GM23338 (cell line): ENCODE data around the gene TASP1. TPM values are rescaled to one million over a fixed set of nuclear protein-coding genes. Genes with fewer than 3 reads are reported as not detected.

Experiments used
- ATAC-seq: fragments of 200-7000 bp; cut with Tn5 transposase; 3 replicates; pipeline ENCODE4 v1.9.1; 2020
- DNase-seq: peaks from one replicate; pipeline ENCODE4 v3.0.0-alpha.2; 2015; ENCODE audit warnings: low spot score
- H2AFZ ChIP-seq: fragments of 200-600 bp; sonication (generic); 2 replicates; pipeline ENCODE4 v1.8.0; 2016; ENCODE audit warnings: antibody characterized with exemption, mild to moderate bottlenecking, moderate library complexity
- H3F3A ChIP-seq: fragments of 200-600 bp; sonication (generic); replicated peaks from 2 replicates; pipeline ENCODE4 v1.8.0; 2017; ENCODE audit warnings: antibody characterized with exemption, mixed run types, low read depth
- H3K27ac ChIP-seq: fragments of 200-600 bp; sonication (generic); 2 replicates; pipeline ENCODE4 v1.6.1; 2016; ENCODE audit warnings: low read depth
- H3K27me3 ChIP-seq: fragments of 200-600 bp; sonication (generic); 2 replicates; pipeline ENCODE4 v1.8.0; 2016; ENCODE audit warnings: mild to moderate bottlenecking, mixed run types, moderate library complexity; ENCODE audit not compliant: insufficient read depth
- H3K36me3 ChIP-seq: fragments of 200-600 bp; sonication (generic); 2 replicates; pipeline ENCODE4 v1.8.0; 2016; ENCODE audit warnings: mild to moderate bottlenecking; ENCODE audit not compliant: insufficient read depth
- H3K4me1 ChIP-seq: fragments of 200-600 bp; sonication (generic); 2 replicates; pipeline ENCODE4 v1.8.0; 2016; ENCODE audit warnings: mild to moderate bottlenecking, moderate library complexity; ENCODE audit not compliant: insufficient read depth
- H3K4me2 ChIP-seq: fragments of 200-600 bp; sonication (generic); 2 replicates; pipeline ENCODE4 v1.7.1; 2017; ENCODE audit warnings: mixed run types
- H3K4me3 ChIP-seq: fragments of 200-600 bp; sonication (generic); 2 replicates; pipeline ENCODE4 v1.6.1; 2016; ENCODE audit warnings: mixed run types
- H3K79me2 ChIP-seq: fragments of 200-600 bp; sonication (generic); replicated peaks from 2 replicates; pipeline ENCODE4 v1.8.0; 2017; ENCODE audit warnings: mild to moderate bottlenecking; ENCODE audit not compliant: insufficient read depth
- H3K9me2 ChIP-seq: fragments of 200-600 bp; sonication (generic); 2 replicates; pipeline ENCODE4 v1.8.0; 2017; ENCODE audit not compliant: insufficient read depth
- H4K20me1 ChIP-seq: fragments of 200-600 bp; sonication (generic); replicated peaks from 2 replicates; pipeline ENCODE4 v1.8.0; 2017; ENCODE audit warnings: mild to moderate bottlenecking; ENCODE audit not compliant: insufficient read depth
- H3K27ac Mint-ChIP-seq: 2 replicates; pipeline ENCODE4 v1.8.0; 2020; ENCODE audit warnings: inconsistent platforms, mild to moderate bottlenecking, moderate library complexity, mixed read lengths
- H3K27me3 Mint-ChIP-seq: 3 replicates; pipeline ENCODE4 v1.8.0; 2022; ENCODE audit warnings: low read depth, mild to moderate bottlenecking, moderate library complexity, mixed read lengths, inconsistent platforms; ENCODE audit not compliant: insufficient read depth, poor library complexity
- H3K36me3 Mint-ChIP-seq: 3 replicates; pipeline ENCODE4 v1.8.0; 2021; ENCODE audit warnings: low read depth, mild to moderate bottlenecking, inconsistent platforms, moderate library complexity, mixed read lengths
- H3K4me1 Mint-ChIP-seq: 3 replicates; pipeline ENCODE4 v1.8.0; 2020; ENCODE audit warnings: mild to moderate bottlenecking, inconsistent platforms, mixed read lengths
- H3K4me3 Mint-ChIP-seq: 3 replicates; pipeline ENCODE4 v1.8.0; 2021; ENCODE audit warnings: moderate library complexity, mild to moderate bottlenecking, inconsistent platforms, mixed read lengths
- H3K9me3 Mint-ChIP-seq: 3 replicates; pipeline ENCODE4 v1.8.0; 2020; ENCODE audit warnings: moderate library complexity, mild to moderate bottlenecking, inconsistent platforms, mixed read lengths
- CREB1 ChIP-seq: fragments of 250-450 bp; sonication (Bioruptor Pico); IDR thresholded peaks from 2 replicates; pipeline ENCODE4 v1.5.0; 2020; ENCODE audit warnings: low read depth, mild to moderate bottlenecking, moderate library complexity
- ETS1 ChIP-seq: IDR thresholded peaks from 2 replicates; pipeline ENCODE4 v1.6.1; 2016; ENCODE audit warnings: antibody characterized with exemption
- EZH2 ChIP-seq: fragments of 200-600 bp; sonication (generic); IDR thresholded peaks from one replicate; pipeline ENCODE4 v1.8.0; 2017; ENCODE audit warnings: antibody characterized with exemption, mild to moderate bottlenecking, low read depth; ENCODE audit not compliant: unreplicated experiment
- EZH2phosphoT487 ChIP-seq: fragments of 200-600 bp; sonication (generic); IDR thresholded peaks from one replicate; pipeline ENCODE4 v1.8.1; 2018; ENCODE audit warnings: antibody characterized with exemption; ENCODE audit not compliant: unreplicated experiment
- JUNB ChIP-seq: IDR thresholded peaks from one replicate; pipeline ENCODE4 v1.6.1; 2016; ENCODE audit warnings: antibody characterized with exemption; ENCODE audit not compliant: unreplicated experiment
- NANOG ChIP-seq: IDR thresholded peaks from 2 replicates; pipeline ENCODE4 v1.6.1; 2016; ENCODE audit warnings: antibody characterized with exemption, borderline replicate concordance
- REST ChIP-seq: IDR thresholded peaks from one replicate; pipeline ENCODE4 v1.6.1; 2018; ENCODE audit warnings: antibody characterized with exemption; ENCODE audit not compliant: unreplicated experiment
- STAT1 ChIP-seq: IDR thresholded peaks from one replicate; pipeline ENCODE4 v1.6.1; 2016; ENCODE audit warnings: antibody characterized with exemption; ENCODE audit not compliant: unreplicated experiment
- ZNF114 ChIP-seq: fragments of 250-450 bp; sonication (Bioruptor Pico); IDR thresholded peaks from 2 replicates; pipeline ENCODE4 v1.5.0; 2020; ENCODE audit warnings: mild to moderate bottlenecking, moderate library complexity
- ZNF331 ChIP-seq: fragments of 250-450 bp; sonication (Bioruptor Pico); IDR thresholded peaks from 2 replicates; pipeline ENCODE4 v1.5.0; 2020; ENCODE audit warnings: low read depth, mild to moderate bottlenecking, moderate library complexity
- polyA plus RNA-seq: library from polyadenylated mRNA; unstranded; fragments of >200 nt; fragmentation: Nextera tagmentation; extraction: Ambion mirVana; gene quantifications from 2 replicates; pipeline ENCODE4 v1.2.1, GENCODE V29; 2016
- total RNA-seq: library from RNA; depleted of rRNA; stranded (reverse); fragments of >200 nt; shearing (Covaris generic); gene quantifications from 2 replicates; pipeline ENCODE4 v1.2.3, GENCODE V29; 2014

The TASP1 gene
- total and polyA plus RNA-seq, 2 experiments from 2014 or later: 9.7 to 9.8 TPM

GRCh38 chr20:13567663-13568062 lies 71.1 kb downstream of the TASP1 start (continued):
- TF ChIP-seq EZH2phosphoT487 (no peak), CREB1 (CRISPR knock-in tag) (no peak), JUNB (no peak), ETS1 (no peak)

- DNase-seq: no peak
- Histone ChIP-seq H3F3A (no peaks in the 10 kb centered on the region), H3K9me2 (no peaks in the 10 kb centered on the region), H3K4me1 (no peaks in the 10 kb centered on the region), H4K20me1 (no peaks in the 10 kb centered on the region), H3K27ac (no peak overlapping the region), H3K4me2 (no peak overlapping the region), H3K36me3 (no peaks in the 10 kb centered on the region), H3K79me2 (no peaks in the 10 kb centered on the region; the same call in 1 of the 2 replicates), H3K4me3 (no peak overlapping the region), H2AFZ (no peak overlapping the region), H3K27me3 (no peaks in the 10 kb centered on the region)
- no peaks in the 10 kb centered on the region for H3K27me3 Mint-ChIP-seq
- no peak for TF ChIP-seq STAT1
- TF ChIP-seq REST: no peak
- TF ChIP-seq ZNF114 (CRISPR knock-in tag): no peak
- TF ChIP-seq NANOG: no peak
- H3K36me3 Mint-ChIP-seq: peaks cover 15% of the 10 kb centered on the region
- H3K4me1 Mint-ChIP-seq: no peaks in the 10 kb centered on the region
- no peak overlapping the region for H3K4me3 Mint-ChIP-seq
- H3K27ac Mint-ChIP-seq: no peak overlapping the region
- ATAC-seq: no peak
- H3K9me3 Mint-ChIP-seq: no peaks in the 10 kb centered on the region; the same call in 2 of the 3 replicates
Observed at GRCh38 chr20:13563854-13564253, 74.9 kb downstream of the TASP1 start.

- H3K27me3 Mint-ChIP-seq: no peaks in the 10 kb centered on the region
- ATAC-seq: no peak
- no peak overlapping the region for H3K4me3 ChIP-seq
- H3K4me1 ChIP-seq: no peaks in the 10 kb centered on the region
- H3K36me3 Mint-ChIP-seq: peaks cover 5% of the 10 kb centered on the region; the same call in 2 of the 3 replicates
- no peaks in the 10 kb centered on the region for H3K79me2 ChIP-seq
- H3K4me2 ChIP-seq: no peak overlapping the region
- H3K36me3 ChIP-seq: no peaks in the 10 kb centered on the region
- no peak overlapping the region for H3K4me3 Mint-ChIP-seq
- no peak overlapping the region for H3K27ac Mint-ChIP-seq
- no peaks in the 10 kb centered on the region for H3K4me1 Mint-ChIP-seq
- H3K9me3 Mint-ChIP-seq: no peaks in the 10 kb centered on the region
- H3K9me2 ChIP-seq: peaks cover 4% of the 10 kb centered on the region; the same call in 1 of the 2 replicates
- H3K27me3 ChIP-seq: no peaks in the 10 kb centered on the region
- DNase-seq: no peak
- H4K20me1 ChIP-seq: no peaks in the 10 kb centered on the region
- H2AFZ ChIP-seq: no peak overlapping the region
- H3K27ac ChIP-seq: no peak overlapping the region
- no peaks in the 10 kb centered on the region for H3F3A ChIP-seq
- no peak for TF ChIP-seq ETS1
- no peak for TF ChIP-seq CREB1 (CRISPR knock-in tag)
- TF ChIP-seq ZNF114 (CRISPR knock-in tag): no peak
- no peak for TF ChIP-seq JUNB
- TF ChIP-seq ZNF331: no peak
- TF ChIP-seq NANOG: no peak
- TF ChIP-seq REST: no peak
- no peak for TF ChIP-seq STAT1
- TF ChIP-seq EZH2: no peak
Observed at GRCh38 chr20:13554706-13555105, 84.0 kb downstream of the TASP1 start.
